DND-41 (cell line): ENCODE measurements around the gene TBATA.

Experiments used
- ATAC-seq: fragments of 200-7000 bp; cut with Tn5 transposase; 3 replicates; pipeline ENCODE4 v1.9.1; 2021; ENCODE audit warnings: low read depth; ENCODE audit not compliant: insufficient read depth
- DNase-seq: peaks from one replicate; pipeline ENCODE4 v3.0.0-alpha.2; 2020
- H2AFZ ChIP-seq: 2 replicates; pipeline ENCODE4 v1.6.0; 2012; ENCODE audit warnings: low read depth, low read length
- H3K27ac ChIP-seq: 2 replicates; pipeline ENCODE4 v1.5.1; 2012; ENCODE audit warnings: low read length, inconsistent platforms
- H3K27me3 ChIP-seq: fragments of 200-600 bp; sonication (generic); 2 replicates; pipeline ENCODE4 v1.6.0; 2012; ENCODE audit warnings: low read length, mild to moderate bottlenecking, inconsistent platforms; ENCODE audit not compliant: insufficient read depth, poor library complexity
- H3K36me3 ChIP-seq: 2 replicates; pipeline ENCODE4 v1.5.1; 2012; ENCODE audit warnings: low read length, inconsistent platforms; ENCODE audit not compliant: insufficient read depth
- H3K4me1 ChIP-seq: 2 replicates; pipeline ENCODE4 v1.5.1; 2012; ENCODE audit warnings: mild to moderate bottlenecking, low read length; ENCODE audit not compliant: insufficient read depth
- H3K4me2 ChIP-seq: 2 replicates; pipeline ENCODE4 v1.6.0; 2012; ENCODE audit warnings: mild to moderate bottlenecking, moderate library complexity, low read length, inconsistent platforms; ENCODE audit not compliant: insufficient read depth
- H3K4me3 ChIP-seq, 2 experiments: fragments of 200-600 bp in 1 of 2; shearing (Covaris generic) in 1 of 2; 2 replicates each; pipeline ENCODE4 v1.5.1; 2012 to 2016; ENCODE audit warnings: inconsistent platforms in 2 of 2, low read length in 2 of 2, mild to moderate bottlenecking in 2 of 2, low read depth in 1 of 2, moderate library complexity in 1 of 2
- H3K79me2 ChIP-seq: 2 replicates; pipeline ENCODE4 v1.6.0; 2012; ENCODE audit warnings: low read length, inconsistent platforms; ENCODE audit not compliant: insufficient read depth
- H3K9ac ChIP-seq: 2 replicates; pipeline ENCODE4 v1.6.0; 2012; ENCODE audit warnings: low read depth, mild to moderate bottlenecking, inconsistent platforms, low read length, moderate library complexity
- H3K9me3 ChIP-seq: 2 replicates; pipeline ENCODE4 v1.5.1; 2012; ENCODE audit warnings: low read length, moderate library complexity, mild to moderate bottlenecking, inconsistent platforms; ENCODE audit not compliant: insufficient read depth, severe bottlenecking
- H4K20me1 ChIP-seq: 2 replicates; pipeline ENCODE4 v1.6.0; 2012; ENCODE audit warnings: low read length; ENCODE audit not compliant: insufficient read depth
- EZH2 ChIP-seq: IDR thresholded peaks from 3 replicates; pipeline ENCODE4 v1.6.1; 2012; ENCODE audit warnings: borderline replicate concordance, low read depth, mild to moderate bottlenecking, moderate library complexity, low read length, inconsistent platforms; ENCODE audit not compliant: severe bottlenecking
- TF ChIP-seq, protein P1 (sequence below): IDR thresholded peaks from 2 replicates; pipeline ENCODE4 v1.5.1; 2012; ENCODE audit warnings: borderline replicate concordance, low read length, moderate library complexity, mild to moderate bottlenecking; ENCODE audit not compliant: poor library complexity, severe bottlenecking; ENCODE audit errors: extremely low read depth

Gene TBATA

DNA sequence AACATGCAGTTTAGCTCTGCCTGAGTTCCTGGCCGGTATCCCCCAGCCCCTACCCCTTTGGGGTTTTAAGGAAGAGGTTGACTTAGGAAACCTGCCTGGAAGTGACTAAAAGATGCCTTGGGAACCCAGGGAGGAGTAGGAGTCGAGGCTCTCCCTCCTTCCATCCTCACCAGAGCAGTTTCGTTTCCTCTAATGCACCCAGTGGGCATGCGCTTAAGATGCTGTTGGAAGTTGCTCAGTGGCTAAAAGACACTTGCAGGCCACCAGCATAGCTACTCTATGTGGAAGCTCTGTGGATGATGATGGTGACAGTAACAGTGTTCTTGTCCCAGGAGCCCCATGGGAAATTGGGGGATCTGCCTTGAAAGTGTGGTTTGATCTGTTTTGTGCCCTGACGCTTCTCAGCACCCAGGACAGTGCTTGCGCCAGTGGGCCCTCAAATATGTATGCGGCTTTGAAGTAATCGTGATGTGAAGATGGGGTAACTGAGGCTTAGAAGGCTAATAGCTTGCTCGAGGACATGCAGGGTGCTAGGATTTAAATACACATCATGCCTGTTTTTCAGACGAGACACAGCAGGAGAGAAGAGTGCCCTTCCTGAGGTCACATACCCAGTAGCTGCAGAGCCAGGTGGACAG, 32.0 kb downstream of the TBATA start:
- Histone ChIP-seq H4K20me1 (no peaks in the 10 kb centered on the region), H3K9ac (no peak overlapping the region), H3K27me3 (no peaks in the 10 kb centered on the region), H3K79me2 (no peaks in the 10 kb centered on the region), H3K4me2 (no peak overlapping the region), H3K4me3 (no peak overlapping the region), H3K4me1 (no peaks in the 10 kb centered on the region), H2AFZ (no peak overlapping the region), H3K9me3 (no peaks in the 10 kb centered on the region), H3K27ac (no peak overlapping the region), H3K36me3 (no peaks in the 10 kb centered on the region)
- DNase-seq (no peak), ATAC-seq (no peak)
- TF ChIP-seq, protein P1, sequence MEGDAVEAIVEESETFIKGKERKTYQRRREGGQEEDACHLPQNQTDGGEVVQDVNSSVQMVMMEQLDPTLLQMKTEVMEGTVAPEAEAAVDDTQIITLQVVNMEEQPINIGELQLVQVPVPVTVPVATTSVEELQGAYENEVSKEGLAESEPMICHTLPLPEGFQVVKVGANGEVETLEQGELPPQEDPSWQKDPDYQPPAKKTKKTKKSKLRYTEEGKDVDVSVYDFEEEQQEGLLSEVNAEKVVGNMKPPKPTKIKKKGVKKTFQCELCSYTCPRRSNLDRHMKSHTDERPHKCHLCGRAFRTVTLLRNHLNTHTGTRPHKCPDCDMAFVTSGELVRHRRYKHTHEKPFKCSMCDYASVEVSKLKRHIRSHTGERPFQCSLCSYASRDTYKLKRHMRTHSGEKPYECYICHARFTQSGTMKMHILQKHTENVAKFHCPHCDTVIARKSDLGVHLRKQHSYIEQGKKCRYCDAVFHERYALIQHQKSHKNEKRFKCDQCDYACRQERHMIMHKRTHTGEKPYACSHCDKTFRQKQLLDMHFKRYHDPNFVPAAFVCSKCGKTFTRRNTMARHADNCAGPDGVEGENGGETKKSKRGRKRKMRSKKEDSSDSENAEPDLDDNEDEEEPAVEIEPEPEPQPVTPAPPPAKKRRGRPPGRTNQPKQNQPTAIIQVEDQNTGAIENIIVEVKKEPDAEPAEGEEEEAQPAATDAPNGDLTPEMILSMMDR: no peak

DNA sequence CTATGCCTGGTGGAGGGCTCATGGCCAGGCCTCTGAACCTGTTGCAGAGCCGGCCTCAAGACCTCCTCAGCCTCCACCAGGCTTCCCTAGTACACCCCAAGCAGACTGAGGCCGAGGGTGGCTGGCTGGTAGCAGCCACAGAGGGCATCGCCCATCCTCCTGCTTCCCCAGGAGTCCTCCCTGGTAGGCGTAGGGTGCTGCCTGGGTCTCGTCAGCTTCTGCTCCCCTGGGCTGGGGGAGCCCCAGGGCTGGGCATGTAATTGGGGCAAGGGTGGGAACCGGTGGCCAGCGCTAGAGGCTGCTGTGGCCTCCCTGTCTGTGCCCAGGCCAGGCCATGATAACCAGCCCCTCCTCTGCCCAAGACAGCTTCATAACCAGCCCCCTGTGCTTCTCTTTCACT, 32.6 kb downstream of the TBATA start:
- no peaks in the 10 kb centered on the region for H4K20me1 ChIP-seq
- H3K27me3 ChIP-seq: no peaks in the 10 kb centered on the region
- DNase-seq (no peak), ATAC-seq (no peak)
- H3K4me1 ChIP-seq: no peaks in the 10 kb centered on the region
- no peak overlapping the region for H3K4me3 ChIP-seq
- H3K36me3 ChIP-seq: no peaks in the 10 kb centered on the region
- H3K9me3 ChIP-seq: no peaks in the 10 kb centered on the region
- no peak overlapping the region for H2AFZ ChIP-seq
- no peak overlapping the region for H3K27ac ChIP-seq
- H3K4me2 ChIP-seq: no peak overlapping the region
- no peak overlapping the region for H3K9ac ChIP-seq
- H3K79me2 ChIP-seq: no peaks in the 10 kb centered on the region
- TF ChIP-seq, protein P1: no peak
- TF ChIP-seq EZH2: no peak

DNA sequence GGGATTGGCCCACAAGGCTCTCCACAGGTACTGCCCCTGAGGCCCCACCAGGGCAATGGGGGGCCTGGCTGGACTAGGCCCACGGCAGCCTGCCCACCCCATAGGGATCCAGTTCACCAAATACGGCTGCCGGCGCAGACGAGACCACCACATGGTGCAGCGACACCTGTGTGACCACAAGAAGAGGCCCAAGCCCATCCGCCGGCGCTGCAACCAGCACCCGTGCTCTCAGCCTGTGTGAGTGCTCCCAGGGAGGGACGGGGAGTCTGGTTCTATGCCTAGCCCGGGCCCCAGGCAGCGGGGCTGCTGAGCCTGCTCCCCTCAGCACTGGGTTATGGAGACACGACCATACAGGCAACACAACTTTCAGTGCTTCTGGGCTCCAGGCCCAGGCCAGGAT, 33.2 kb downstream of the TBATA start:
- H3K27me3 ChIP-seq: no peaks in the 10 kb centered on the region
- H3K4me2 ChIP-seq: no peak overlapping the region
- no peak for DNase-seq
- peak; percentile 40; the same call in 1 of the 3 replicates for ATAC-seq
- no peak overlapping the region for H3K9ac ChIP-seq
- H3K4me1 ChIP-seq: no peaks in the 10 kb centered on the region
- TF ChIP-seq, protein P1: no peak
- TF ChIP-seq EZH2: no peak
- no peaks in the 10 kb centered on the region for H3K36me3 ChIP-seq
- H2AFZ ChIP-seq: no peak overlapping the region
- H3K79me2 ChIP-seq: no peaks in the 10 kb centered on the region
- H4K20me1 ChIP-seq: no peaks in the 10 kb centered on the region
- no peak overlapping the region for H3K4me3 ChIP-seq
- H3K27ac ChIP-seq: no peak overlapping the region
- H3K9me3 ChIP-seq: no peaks in the 10 kb centered on the region

DNA sequence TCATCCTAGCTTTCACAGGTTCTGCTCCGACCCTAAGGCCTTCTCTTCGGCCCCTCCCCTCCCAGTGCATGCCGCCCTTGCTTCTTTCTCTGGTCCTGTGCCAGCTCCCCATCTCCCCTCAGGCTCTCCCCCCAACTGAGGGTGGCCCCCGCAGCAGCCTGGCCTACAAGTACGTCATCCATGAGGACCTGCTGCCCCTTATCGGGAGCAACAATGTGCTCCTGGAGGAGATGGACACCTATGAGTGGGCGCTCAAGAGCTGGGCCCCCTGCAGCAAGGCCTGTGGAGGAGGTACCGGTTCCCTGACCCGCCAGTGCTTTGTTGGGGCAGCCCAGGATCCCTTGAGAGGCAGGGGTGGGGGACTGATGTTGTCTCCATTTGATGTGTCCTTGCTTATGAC, 33.8 kb downstream of the TBATA start:
- no peak for ATAC-seq
- Histone ChIP-seq H3K36me3 (no peaks in the 10 kb centered on the region), H4K20me1 (no peaks in the 10 kb centered on the region), H3K27me3 (no peaks in the 10 kb centered on the region), H3K9me3 (no peaks in the 10 kb centered on the region), H3K79me2 (no peaks in the 10 kb centered on the region), H3K9ac (no peak overlapping the region), H3K27ac (no peak overlapping the region), H2AFZ (no peak overlapping the region), H3K4me3 (no peak overlapping the region), H3K4me2 (no peak overlapping the region), H3K4me1 (no peaks in the 10 kb centered on the region)
- DNase-seq: no peak
- TF ChIP-seq EZH2: no peak
- TF ChIP-seq, protein P1: no peak
